ENCODE results near the gene IFNL1. TPM values are rescaled to one million over a fixed set of nuclear protein-coding genes. Genes with fewer than 3 reads are reported as not detected.

IFNL1 gene
- total and polyA plus RNA-seq, 9 of the 15 experiments (the other 6 are each of a cell fraction or from before 2014, with no cell fraction given) = not detected

- no peak for TF ChIP-seq CHAMP1 (IDR thresholded peaks at IDR 0.05)
- no peak for TF ChIP-seq SNRNP70 (optimal IDR thresholded peaks at IDR 0.05; ENCODE audit: low read depth, low read length)
- no peak for TF ChIP-seq THRA (IDR thresholded peaks at IDR 0.05)
- no peak for TF ChIP-seq DEAF1 (CRISPR knock-in tag; IDR thresholded peaks at IDR 0.05)
- peak; percentile 61 for TF ChIP-seq MAX (CRISPR knock-in tag; IDR thresholded peaks at IDR 0.05)
- TF ChIP-seq ZKSCAN3 (CRISPR knock-in tag; IDR thresholded peaks at IDR 0.05) = no peak
- no peak for TF ChIP-seq ATF4 (CRISPR knock-in tag; IDR thresholded peaks at IDR 0.05)
- no peak for TF ChIP-seq SMARCC2 (IDR thresholded peaks at IDR 0.05; ENCODE audit: low read depth)
- peak; percentile 77 for TF ChIP-seq SP2 (IDR thresholded peaks at IDR 0.05; ENCODE audit: extremely low read depth, low read depth, low read length, poor library complexity, severe bottlenecking)
- TF ChIP-seq FOXK1 (CRISPR knock-in tag; IDR thresholded peaks at IDR 0.05; ENCODE audit: borderline replicate concordance) = peak; percentile 65; the same call in 1 of the 2 replicates
- TF ChIP-seq ZNF212 (CRISPR knock-in tag; IDR thresholded peaks at IDR 0.05) = no peak
- peak; percentile 77 for TF ChIP-seq FOS (IDR thresholded peaks at IDR 0.05; ENCODE audit: extremely low read depth, insufficient read length)
- no peak for TF ChIP-seq PRPF4 (IDR thresholded peaks at IDR 0.05; ENCODE audit: insufficient read depth, low read depth, low read length, poor library complexity, severe bottlenecking)
- no peak for TF ChIP-seq ZNF655 (CRISPR knock-in tag; IDR thresholded peaks at IDR 0.05)
- TF ChIP-seq ZNF184 (CRISPR knock-in tag; IDR thresholded peaks at IDR 0.05) = no peak
- TF ChIP-seq RBM34 (IDR thresholded peaks at IDR 0.05; ENCODE audit: borderline replicate concordance, insufficient read depth, low read length) = 0 out of 2 replicates have a peak, but pooled peaks have one; percentile 55
These were observed 45.8 kb downstream of the IFNL1 start, which contains the start of gene SAMD4B (continued) for GRCh38 chr19:39341719-39342604.
